Activated CD4-positive, CD25-positive, alpha-beta regulatory T cell treated with anti-CD3 and anti-CD28 coated beads, Interleukin-2, amount 50 U/mL, for 16 hours (primary cell): ENCODE data around the gene ATP23.

ENCODE experiments used
- DNase-seq: peaks from one replicate; pipeline ENCODE4 v3.0.0-alpha.2; 2020; ENCODE audit warnings: low read depth, low spot score

Gene ATP23

DNA sequence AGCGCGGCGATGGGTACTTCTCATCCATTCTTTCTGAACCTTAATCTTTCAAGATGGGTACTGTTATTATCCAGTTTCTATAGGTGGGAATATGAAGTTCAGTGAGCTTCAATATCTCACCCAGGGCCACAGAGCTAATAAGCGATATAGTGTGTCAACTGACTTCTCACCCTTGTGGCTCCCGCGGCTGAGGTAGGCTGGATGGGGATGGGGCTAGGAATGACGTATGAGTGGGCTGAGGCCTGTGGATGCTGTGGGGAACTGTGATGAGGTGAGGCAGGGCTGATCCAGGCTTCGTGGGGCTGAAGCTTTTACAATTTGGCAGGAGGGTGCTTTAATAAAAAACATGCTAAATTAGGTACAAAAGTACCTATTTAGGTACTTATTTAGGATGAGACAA is 32.9 kb upstream of the ATP23 start:
- no peak for DNase-seq

DNA sequence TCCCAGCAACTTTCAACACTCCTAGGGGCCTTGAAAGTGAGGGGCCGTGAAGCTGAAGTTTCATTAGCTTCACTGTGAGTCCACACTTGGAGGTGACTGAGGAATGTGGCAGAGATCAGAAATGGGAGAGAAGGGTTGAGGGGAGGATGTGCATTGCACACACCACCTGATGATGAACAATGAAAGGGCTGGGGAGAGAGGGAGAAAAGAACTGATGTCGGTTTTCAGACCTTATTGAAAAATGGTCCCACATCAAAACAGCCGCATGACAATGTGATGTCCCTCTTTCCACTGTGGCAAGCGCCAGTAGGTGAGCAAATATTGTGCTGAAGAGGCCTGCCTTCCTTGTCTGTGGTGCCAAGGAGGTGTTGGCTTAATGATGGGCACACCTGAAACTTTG is 32.3 kb upstream of the ATP23 start:
- no peak for DNase-seq

DNA sequence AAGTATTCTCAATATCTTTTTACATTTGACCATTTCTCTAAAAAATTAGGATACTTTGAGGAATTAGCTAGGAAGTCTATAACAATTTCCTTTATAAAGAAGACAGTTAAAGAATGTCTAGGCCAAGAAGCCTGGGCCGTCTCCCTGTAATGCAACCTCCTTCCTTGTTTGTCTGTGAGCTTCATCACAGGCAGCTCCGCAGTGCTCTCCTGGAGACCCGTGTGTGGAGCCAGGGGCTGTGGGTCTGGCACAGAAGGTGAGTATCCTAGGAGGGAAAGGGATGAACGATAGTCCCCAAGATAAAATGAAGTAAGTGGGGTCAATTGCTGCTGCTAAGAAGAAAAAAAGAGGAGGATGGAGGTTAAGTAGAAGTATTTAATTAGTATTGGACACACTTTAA is 31.8 kb upstream of the ATP23 start:
- DNase-seq = no peak

DNA sequence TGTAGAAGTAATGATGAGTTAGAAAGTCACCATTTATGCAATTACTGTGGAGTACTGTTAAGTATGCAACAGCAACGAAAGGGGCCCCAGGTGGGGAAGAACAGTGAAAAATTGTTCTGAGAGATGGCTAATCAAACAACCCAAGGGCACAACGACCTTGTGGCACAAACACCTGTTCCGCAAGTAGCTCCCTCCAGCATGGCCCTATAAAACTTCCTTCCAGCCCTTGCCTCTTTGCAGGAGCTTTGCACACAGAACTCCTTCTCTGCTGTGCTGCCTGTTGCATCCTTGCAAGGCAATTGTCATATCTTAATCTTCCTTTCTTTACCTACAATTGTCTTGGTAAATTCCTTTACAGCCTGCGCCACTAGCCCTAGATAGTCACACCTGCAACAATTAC is 23.2 kb upstream of the ATP23 start:
- DNase-seq = no peak

DNA sequence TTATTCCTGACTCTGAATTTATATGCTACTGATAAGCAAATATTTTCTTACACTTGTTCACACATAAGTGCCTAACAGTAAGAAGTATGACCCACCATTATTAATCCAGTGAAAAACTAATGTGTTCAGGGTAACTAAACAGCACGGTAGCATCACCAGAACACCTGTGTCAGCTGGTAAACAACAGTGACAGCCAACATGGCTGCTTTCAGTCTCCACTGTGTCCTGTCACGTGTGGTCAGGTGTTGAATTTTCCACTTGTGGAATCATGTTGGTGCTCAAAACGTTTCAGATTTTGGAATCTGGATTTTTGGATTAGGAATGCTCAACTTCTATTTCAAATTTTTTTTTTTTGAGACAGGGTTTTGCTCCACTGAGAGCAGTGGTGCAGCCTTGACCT is 14.3 kb upstream of the ATP23 start:
- DNase-seq = no peak

DNA sequence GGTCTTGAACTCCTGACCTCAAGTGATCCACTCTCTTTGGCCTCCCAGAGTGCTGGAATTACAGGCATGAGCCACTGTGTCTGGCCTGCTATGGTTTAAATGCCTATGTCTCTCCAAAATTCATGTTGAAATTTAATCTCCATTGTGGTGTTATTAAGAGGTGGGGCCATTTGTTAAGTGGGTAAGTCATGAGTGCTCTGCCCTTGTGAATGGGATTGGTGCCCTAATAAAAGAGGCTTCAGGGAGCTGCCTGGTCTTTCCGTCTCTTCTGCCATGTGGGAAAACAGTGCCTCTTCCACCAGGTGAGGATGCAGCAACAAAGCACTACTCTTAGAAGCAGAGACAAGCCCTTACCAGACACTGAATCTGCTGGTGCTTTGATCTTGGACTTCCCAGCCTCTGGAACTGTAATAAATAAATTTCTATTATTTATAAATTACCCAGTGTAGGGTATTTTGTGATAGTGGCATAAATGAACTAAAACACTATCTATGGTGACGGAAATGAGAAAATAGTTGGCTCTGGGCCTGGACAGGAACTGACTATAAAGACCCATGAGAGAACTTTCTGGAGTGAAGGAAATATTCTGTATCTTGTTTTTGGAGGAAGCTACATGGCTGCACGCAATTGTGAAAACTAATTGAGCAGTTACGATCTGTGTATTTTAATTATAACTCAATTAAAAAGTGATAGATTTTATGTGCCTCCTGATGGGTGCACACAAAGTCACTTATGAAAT is 12.1 kb upstream of the ATP23 start:
- no peak for DNase-seq

DNA sequence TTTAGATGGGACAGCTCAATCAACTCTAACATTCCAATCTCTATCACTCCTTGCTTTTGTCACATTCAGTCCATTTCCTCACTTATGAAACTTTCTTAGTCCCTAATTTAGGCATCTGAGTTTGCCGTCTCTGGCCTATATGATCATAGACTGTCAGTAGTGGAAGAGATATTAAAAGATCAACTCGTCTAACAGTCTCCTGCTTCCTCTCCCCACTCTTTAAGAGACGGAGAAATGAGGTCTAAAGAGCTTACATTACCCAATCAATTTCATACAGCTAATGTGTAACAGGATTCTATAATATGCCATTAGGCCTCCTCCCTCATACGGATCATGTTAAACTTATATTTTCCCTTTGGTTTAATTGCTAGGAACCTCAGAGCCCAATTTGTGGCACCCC is 6.5 kb upstream of the ATP23 start:
- no peak for DNase-seq

- no peak for DNase-seq
Measured at GRCh38 chr12:57935331-57935730, 6.0 kb upstream of the ATP23 start.

DNA sequence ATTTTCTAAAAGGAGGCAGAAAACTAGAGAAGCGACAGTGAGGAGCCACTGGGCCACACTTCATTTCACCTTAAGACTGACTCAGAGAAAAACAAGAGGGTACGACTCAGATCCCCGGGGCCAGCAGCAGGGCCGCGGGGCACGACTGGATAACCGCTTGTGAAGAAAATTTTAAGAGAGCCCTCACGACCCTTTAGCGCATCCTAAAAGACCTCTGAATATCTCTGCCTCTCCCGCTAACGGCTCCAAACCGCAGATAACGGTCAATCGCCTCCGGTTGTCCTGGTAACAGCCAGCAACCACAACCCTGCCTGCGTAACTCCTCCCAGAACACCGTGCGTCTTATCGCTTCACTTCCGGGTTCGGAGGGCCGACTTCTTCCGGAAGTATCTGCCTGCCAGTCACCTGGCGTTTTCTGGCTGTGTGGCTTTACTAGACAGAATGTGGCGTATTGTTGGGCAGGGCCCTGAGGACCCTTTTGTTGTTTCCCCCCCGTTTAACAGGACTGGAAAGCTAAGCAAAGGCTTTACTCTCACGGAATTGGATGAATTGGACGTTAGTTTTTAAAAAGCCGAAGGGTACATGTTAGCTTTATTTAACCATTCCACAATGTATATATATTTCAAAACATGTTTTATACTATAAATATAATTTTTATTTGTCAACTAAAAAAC is 5.4 kb upstream of the ATP23 start:
- peak; percentile 88 for DNase-seq

DNA sequence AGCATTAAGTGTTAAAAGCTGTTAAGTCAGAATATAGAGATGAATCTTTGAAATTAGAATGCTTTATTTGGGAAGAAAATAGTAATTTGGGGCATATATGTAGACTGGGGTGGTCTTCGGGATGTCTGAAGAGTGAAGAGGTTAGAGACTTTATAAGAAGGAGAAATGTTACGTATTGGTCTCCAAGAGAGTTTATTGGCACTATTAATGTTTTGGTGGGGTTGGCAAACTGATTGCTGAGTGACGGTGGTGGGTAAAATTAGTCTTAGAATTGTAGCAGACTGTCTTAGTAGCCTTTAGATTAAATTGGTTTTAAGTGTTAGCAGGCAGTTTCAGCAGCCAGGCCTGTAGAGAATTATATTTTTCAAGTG is 4.9 kb upstream of the ATP23 start:
- DNase-seq = no peak

DNA sequence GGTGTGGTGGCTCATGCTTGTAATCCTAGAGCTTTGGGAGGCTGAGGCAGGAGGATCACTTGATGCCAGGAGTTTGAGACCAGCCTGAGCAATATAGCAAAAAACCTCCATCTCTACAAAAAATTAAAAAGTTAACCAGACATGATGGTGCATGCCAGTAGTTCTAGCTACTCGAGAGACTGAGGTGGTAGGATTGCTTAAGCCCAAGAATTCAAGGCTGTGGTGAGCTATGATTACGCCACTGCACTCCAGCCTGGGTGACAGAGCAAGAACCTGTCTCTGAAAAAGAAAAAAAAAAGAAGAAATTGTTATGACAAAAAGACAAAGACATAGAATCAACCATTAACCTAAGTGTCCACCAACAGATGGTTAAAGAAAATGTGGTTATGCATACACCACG is 2.1 kb upstream of the ATP23 start:
- no peak for DNase-seq

- no peak for DNase-seq
Measured at GRCh38 chr12:57940052-57940914, 1.1 kb upstream of the ATP23 start.

DNA sequence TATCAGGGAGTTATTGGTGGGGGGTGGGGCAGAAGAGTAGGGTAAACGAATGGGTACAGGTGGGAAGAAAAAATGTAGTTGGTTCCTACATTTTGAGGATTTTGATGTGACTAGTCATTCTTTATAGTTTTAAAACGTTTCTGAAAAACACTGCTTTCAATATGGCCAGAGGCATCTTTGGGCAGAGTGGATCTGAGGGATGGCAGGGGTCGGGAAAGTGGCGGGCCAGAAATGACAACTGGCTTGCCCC is 527 bp upstream of the ATP23 start:
- DNase-seq = no peak

GRCh38 chr12:57943438-57944080 is 2.2 kb downstream of the ATP23 start:
- DNase-seq = no peak

GRCh38 chr12:57944313-57945023 is 3.1 kb downstream of the ATP23 start:
- no peak for DNase-seq

GRCh38 chr12:57952766-57953165 is 11.4 kb downstream of the ATP23 start:
- DNase-seq = no peak

GRCh38 chr12:57954768-57955167 is 13.4 kb downstream of the ATP23 start:
- DNase-seq = no peak

GRCh38 chr12:57958061-57958657 is 16.8 kb downstream of the ATP23 start:
- no peak for DNase-seq

DNA sequence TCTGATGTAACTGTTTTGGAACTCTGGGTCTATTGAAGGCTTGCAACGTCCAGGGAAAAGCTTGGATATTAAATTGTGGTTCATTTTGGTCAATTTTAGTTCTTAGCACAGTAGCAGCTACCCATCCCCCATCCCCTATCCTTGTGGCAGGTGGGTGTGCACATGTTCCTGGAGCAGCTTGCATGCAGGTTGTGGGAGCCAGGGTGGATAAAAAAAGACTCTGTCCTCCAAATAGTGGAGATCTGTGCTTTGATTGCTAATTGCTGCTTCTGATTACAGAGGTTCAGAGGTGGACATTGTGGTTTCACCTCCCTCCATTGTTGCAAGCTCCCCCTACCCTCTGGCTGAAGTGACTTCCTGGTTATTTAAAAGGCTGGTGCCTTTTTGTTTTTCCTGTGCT is 23.1 kb downstream of the ATP23 start:
- no peak for DNase-seq

GRCh38 chr12:57965766-57966165 is 24.4 kb downstream of the ATP23 start:
- no peak for DNase-seq

GRCh38 chr12:57966536-57966935 is 25.2 kb downstream of the ATP23 start:
- DNase-seq = no peak
